Measurements from ENCODE around the gene WWOX. TPM values are rescaled to one million over a fixed set of nuclear protein-coding genes. Genes with fewer than 3 reads are reported as not detected.

WWOX gene
- total and polyA plus RNA-seq, 2 experiments from 2014 or later: 22.1 to 123 TPM

- H3K36me3 ChIP-seq: no peaks in the 10 kb centered on the region
- no peak overlapping the region for H3K4me3 ChIP-seq
- no peaks in the 10 kb centered on the region for H3K4me1 ChIP-seq (ENCODE audit: low read depth)
- H3K9me3 ChIP-seq (ENCODE audit: low read depth): no peaks in the 10 kb centered on the region
- no peak overlapping the region for H3K27ac ChIP-seq
- no peak for TF ChIP-seq CTCF (IDR thresholded peaks at IDR 0.05; ENCODE audit: low read depth, low read length)
- no peak for DNase-seq (ENCODE audit: low read depth in 1 of 2, low spot score in 1 of 2)
- H3K27me3 ChIP-seq: no peaks in the 10 kb centered on the region
Observed at GRCh38 chr16:79192904-79193303, 1093.5 kb downstream of the WWOX start.

GRCh38 chr16:79194291-79194690 lies 1094.8 kb downstream of the WWOX start:
- H3K27ac ChIP-seq: no peak overlapping the region
- no peaks in the 10 kb centered on the region for H3K36me3 ChIP-seq
- TF ChIP-seq CTCF (IDR thresholded peaks at IDR 0.05; ENCODE audit: low read depth, low read length): no peak
- H3K9me3 ChIP-seq (ENCODE audit: low read depth): no peaks in the 10 kb centered on the region
- no peaks in the 10 kb centered on the region for H3K27me3 ChIP-seq
- H3K4me1 ChIP-seq (ENCODE audit: low read depth): no peaks in the 10 kb centered on the region
- DNase-seq (ENCODE audit: low read depth in 1 of 2, low spot score in 1 of 2): no peak
- no peak overlapping the region for H3K4me3 ChIP-seq

- no peaks in the 10 kb centered on the region for H3K9me3 ChIP-seq (ENCODE audit: low read depth)
- no peak overlapping the region for H3K4me3 ChIP-seq
- TF ChIP-seq CTCF (IDR thresholded peaks at IDR 0.05; ENCODE audit: low read depth, low read length): no peak
- H3K27ac ChIP-seq: no peak overlapping the region
- H3K27me3 ChIP-seq: no peaks in the 10 kb centered on the region
- no peaks in the 10 kb centered on the region for H3K4me1 ChIP-seq (ENCODE audit: low read depth)
- H3K36me3 ChIP-seq: no peaks in the 10 kb centered on the region
- no peak for DNase-seq (ENCODE audit: low read depth in 1 of 2, low spot score in 1 of 2)
Observed at GRCh38 chr16:79195938-79196337, 1096.5 kb downstream of the WWOX start.

GRCh38 chr16:79201436-79201835 lies 1102.0 kb downstream of the WWOX start:
- no peak for DNase-seq (ENCODE audit: low read depth in 1 of 2, low spot score in 1 of 2)
- no peak for TF ChIP-seq CTCF (IDR thresholded peaks at IDR 0.05; ENCODE audit: low read depth, low read length)
- H3K27ac ChIP-seq: no peak overlapping the region
- no peak overlapping the region for H3K4me3 ChIP-seq
- no peaks in the 10 kb centered on the region for H3K4me1 ChIP-seq (ENCODE audit: low read depth)
- H3K9me3 ChIP-seq (ENCODE audit: low read depth): no peaks in the 10 kb centered on the region
- no peaks in the 10 kb centered on the region for H3K27me3 ChIP-seq
- no peaks in the 10 kb centered on the region for H3K36me3 ChIP-seq

- Histone ChIP-seq H3K36me3 (no peaks in the 10 kb centered on the region), H3K27me3 (no peaks in the 10 kb centered on the region), H3K4me3 (no peak overlapping the region), H3K27ac (no peak overlapping the region), H3K4me1 (ENCODE audit: low read depth) (no peaks in the 10 kb centered on the region), H3K9me3 (ENCODE audit: low read depth) (no peaks in the 10 kb centered on the region)
- DNase-seq (ENCODE audit: low read depth in 1 of 2, low spot score in 1 of 2): no peak
- no peak for TF ChIP-seq CTCF (IDR thresholded peaks at IDR 0.05; ENCODE audit: low read depth, low read length)
Observed at GRCh38 chr16:79202977-79203376, 1103.5 kb downstream of the WWOX start.

GRCh38 chr16:79204486-79204885 lies 1105.0 kb downstream of the WWOX start:
- no peaks in the 10 kb centered on the region for H3K4me1 ChIP-seq (ENCODE audit: low read depth)
- no peak for DNase-seq (ENCODE audit: low read depth in 1 of 2, low spot score in 1 of 2)
- H3K9me3 ChIP-seq (ENCODE audit: low read depth): no peaks in the 10 kb centered on the region
- no peak for TF ChIP-seq CTCF (IDR thresholded peaks at IDR 0.05; ENCODE audit: low read depth, low read length)
- H3K4me3 ChIP-seq: no peak overlapping the region
- H3K36me3 ChIP-seq: no peaks in the 10 kb centered on the region
- H3K27me3 ChIP-seq: no peaks in the 10 kb centered on the region
- H3K27ac ChIP-seq: no peak overlapping the region
